ENCODE data around the gene CDK5RAP2.

GRCh38 chr9:120408680-120409258 is 171.2 kb downstream of the CDK5RAP2 start:
- TF ChIP-seq CTCF (IDR thresholded peaks at IDR 0.05) = no peak
- no peak for TF ChIP-seq EP300 (IDR thresholded peaks at IDR 0.05)
- TF ChIP-seq POLR2A (IDR thresholded peaks at IDR 0.05) = no peak
